Measurements from ENCODE around the gene DACH1. TPM values are rescaled to one million over a fixed set of nuclear protein-coding genes. Genes with fewer than 3 reads are reported as not detected.

Gene DACH1
- total and polyA plus RNA-seq, 12 donors: 3.6 to 20.0 (median 8.8) TPM

DNA sequence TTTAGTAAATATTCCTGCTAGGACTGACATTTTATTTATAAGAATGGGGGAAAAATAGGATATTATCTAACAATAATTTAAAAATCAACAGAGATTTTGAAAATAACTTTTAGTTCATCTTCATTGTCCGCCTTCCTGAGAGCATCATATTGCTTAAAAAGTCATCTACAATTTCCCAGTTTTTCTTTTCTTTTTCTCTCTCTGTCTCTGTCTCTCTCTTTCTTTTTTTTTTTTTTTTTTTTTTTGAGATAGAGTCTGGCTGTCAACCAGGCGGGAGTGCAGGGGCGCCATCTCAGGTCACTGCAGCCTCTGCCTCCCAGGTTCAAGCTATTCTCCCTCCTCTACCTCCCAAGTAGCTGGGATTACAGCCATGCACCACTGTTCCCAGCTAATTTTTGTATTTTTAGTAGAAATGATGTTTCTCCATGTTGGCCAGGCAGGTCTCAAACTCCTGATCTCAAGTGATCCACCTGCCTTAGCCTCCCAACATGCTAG lies 276.3 kb downstream of the DACH1 start:
- TF ChIP-seq POLR2A (IDR thresholded peaks at IDR 0.05): no peak
- TF ChIP-seq, protein P1, sequence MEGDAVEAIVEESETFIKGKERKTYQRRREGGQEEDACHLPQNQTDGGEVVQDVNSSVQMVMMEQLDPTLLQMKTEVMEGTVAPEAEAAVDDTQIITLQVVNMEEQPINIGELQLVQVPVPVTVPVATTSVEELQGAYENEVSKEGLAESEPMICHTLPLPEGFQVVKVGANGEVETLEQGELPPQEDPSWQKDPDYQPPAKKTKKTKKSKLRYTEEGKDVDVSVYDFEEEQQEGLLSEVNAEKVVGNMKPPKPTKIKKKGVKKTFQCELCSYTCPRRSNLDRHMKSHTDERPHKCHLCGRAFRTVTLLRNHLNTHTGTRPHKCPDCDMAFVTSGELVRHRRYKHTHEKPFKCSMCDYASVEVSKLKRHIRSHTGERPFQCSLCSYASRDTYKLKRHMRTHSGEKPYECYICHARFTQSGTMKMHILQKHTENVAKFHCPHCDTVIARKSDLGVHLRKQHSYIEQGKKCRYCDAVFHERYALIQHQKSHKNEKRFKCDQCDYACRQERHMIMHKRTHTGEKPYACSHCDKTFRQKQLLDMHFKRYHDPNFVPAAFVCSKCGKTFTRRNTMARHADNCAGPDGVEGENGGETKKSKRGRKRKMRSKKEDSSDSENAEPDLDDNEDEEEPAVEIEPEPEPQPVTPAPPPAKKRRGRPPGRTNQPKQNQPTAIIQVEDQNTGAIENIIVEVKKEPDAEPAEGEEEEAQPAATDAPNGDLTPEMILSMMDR (IDR thresholded peaks at IDR 0.05): no peak
- DNase-seq: no peak
- intact Hi-C loops (cut with DNase I): no loop called here
- 94 to 97% (median 95%) methylated on average over 3 of the region's 3 CpGs for WGBS, 4 donors
- no peaks in the 10 kb centered on the region for H3K36me3 ChIP-seq (replicated peaks in 1 of 2)
- no peaks in the 10 kb centered on the region for H3K9me3 ChIP-seq (replicated peaks in 1 of 3)
- H3K4me3 ChIP-seq: no peak overlapping the region
- no peaks in the 10 kb centered on the region for H3K4me1 ChIP-seq (replicated peaks in 1 of 2)
- no peaks in the 10 kb centered on the region for H3K27me3 ChIP-seq
- H3K27ac ChIP-seq: no peak overlapping the region

DNA sequence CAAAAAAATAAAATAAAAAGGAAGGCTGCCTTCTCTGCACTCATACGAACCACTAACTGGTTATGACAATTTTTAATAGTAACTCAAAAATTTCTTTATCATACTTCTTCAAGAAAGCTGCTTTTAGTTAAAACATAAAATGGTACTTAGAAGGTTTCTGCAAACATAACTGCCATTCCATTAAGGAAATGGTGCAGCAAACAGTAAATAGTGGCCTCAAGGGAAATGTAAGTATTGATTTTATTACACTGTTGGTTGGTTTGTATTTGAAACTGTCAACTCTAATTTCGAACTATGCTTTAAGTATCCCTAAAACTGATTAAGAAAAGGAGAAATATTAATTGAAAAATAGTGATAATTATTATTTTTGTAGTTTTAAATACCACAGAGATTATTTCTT lies 278.0 kb downstream of the DACH1 start:
- Histone ChIP-seq H3K9me3 (replicated peaks in 1 of 3) (no peaks in the 10 kb centered on the region), H3K4me1 (replicated peaks in 1 of 2) (no peaks in the 10 kb centered on the region), H3K27ac (no peak overlapping the region), H3K36me3 (replicated peaks in 1 of 2) (no peaks in the 10 kb centered on the region), H3K4me3 (no peak overlapping the region), H3K27me3 (no peaks in the 10 kb centered on the region)
- 80 to 86% (median 85%) methylated on average over 2 of the region's 2 CpGs for WGBS, 4 donors
- intact Hi-C loops (cut with DNase I): no loop called here
- TF ChIP-seq, protein P1 (IDR thresholded peaks at IDR 0.05): no peak
- no peak for TF ChIP-seq POLR2A (IDR thresholded peaks at IDR 0.05)
- no peak for DNase-seq

DNA sequence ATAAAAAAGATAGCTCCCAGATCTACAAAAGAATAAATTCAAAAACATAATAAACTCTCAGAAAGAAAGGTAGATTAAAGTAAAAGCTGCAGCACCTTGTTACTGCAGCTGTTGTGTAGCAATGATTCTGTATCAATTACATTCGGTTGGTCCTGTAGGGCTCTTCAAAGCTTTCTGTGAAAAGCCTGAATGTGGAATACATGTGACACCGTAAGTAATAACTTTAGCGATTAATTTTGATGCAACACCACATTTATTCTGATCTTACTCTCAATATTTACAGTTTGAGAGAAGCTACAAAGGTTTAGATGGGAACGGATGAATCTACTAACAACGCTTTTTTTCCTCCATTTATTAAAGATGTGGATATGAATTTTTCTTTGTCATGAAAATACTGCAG lies 279.2 kb downstream of the DACH1 start:
- 87 to 93% (median 90%) methylated on average over 5 of the region's 5 CpGs for WGBS, 4 donors
- Histone ChIP-seq H3K4me3 (no peak overlapping the region), H3K4me1 (replicated peaks in 1 of 2) (no peaks in the 10 kb centered on the region), H3K27me3 (no peaks in the 10 kb centered on the region), H3K36me3 (replicated peaks in 1 of 2) (no peaks in the 10 kb centered on the region), H3K9me3 (replicated peaks in 1 of 3) (no peaks in the 10 kb centered on the region), H3K27ac (no peak overlapping the region)
- intact Hi-C loops (cut with DNase I): no loop called here
- TF ChIP-seq, protein P1 (IDR thresholded peaks at IDR 0.05): no peak
- no peak for TF ChIP-seq POLR2A (IDR thresholded peaks at IDR 0.05)
- DNase-seq: no peak

DNA sequence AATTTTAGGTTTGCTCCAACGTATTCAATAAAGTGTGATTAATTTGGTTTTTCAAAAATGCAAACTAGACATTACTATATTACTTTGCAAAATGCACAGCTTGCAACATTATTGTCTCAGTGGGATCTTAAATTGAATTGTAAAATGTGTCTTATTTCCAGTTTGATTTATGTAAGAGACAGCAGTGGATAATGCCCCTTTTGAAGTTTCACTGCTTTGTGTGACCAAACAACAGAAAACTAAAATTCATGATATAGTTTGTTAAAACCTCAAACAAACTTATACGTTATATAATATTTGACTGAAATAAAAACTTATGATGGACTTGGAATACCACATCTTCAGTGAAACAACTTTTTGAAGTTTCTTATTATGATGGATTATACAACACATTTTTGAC lies 279.8 kb downstream of the DACH1 start:
- H3K36me3 ChIP-seq (replicated peaks in 1 of 2): no peaks in the 10 kb centered on the region
- TF ChIP-seq, protein P1 (IDR thresholded peaks at IDR 0.05): no peak
- no peak for TF ChIP-seq POLR2A (IDR thresholded peaks at IDR 0.05)
- H3K4me1 ChIP-seq (replicated peaks in 1 of 2): no peaks in the 10 kb centered on the region
- H3K9me3 ChIP-seq (replicated peaks in 1 of 3): no peaks in the 10 kb centered on the region
- DNase-seq: no peak
- intact Hi-C loops (cut with DNase I): no loop called here
- H3K27ac ChIP-seq: no peak overlapping the region
- no peak overlapping the region for H3K4me3 ChIP-seq
- no peaks in the 10 kb centered on the region for H3K27me3 ChIP-seq
- 84 to 90% (median 88%) methylated on average over 2 of the region's 2 CpGs for WGBS, 4 donors
